ENCODE results near the gene CCDC97.

GRCh38 chr19:41320568-41320967 is 10.6 kb downstream of the CCDC97 start:
- TF ChIP-seq ESRRG (CRISPR knock-in tag; IDR thresholded peaks at IDR 0.05) = no peak
- TF ChIP-seq POU6F1 (CRISPR knock-in tag; IDR thresholded peaks at IDR 0.05; ENCODE audit: borderline replicate concordance, low read depth) = no peak
- no peak for TF ChIP-seq PATZ1 (CRISPR knock-in tag; IDR thresholded peaks at IDR 0.05; ENCODE audit: borderline replicate concordance)
- no peak for TF ChIP-seq ZNF565 (CRISPR knock-in tag; conservative IDR thresholded peaks at IDR 0.05; ENCODE audit: low read depth)
- TF ChIP-seq ZNF70 (CRISPR knock-in tag; IDR thresholded peaks at IDR 0.05) = no peak
- TF ChIP-seq ZFP3 (CRISPR knock-in tag; IDR thresholded peaks at IDR 0.05) = no peak
- no peak for TF ChIP-seq CREB5 (CRISPR knock-in tag; IDR thresholded peaks at IDR 0.05; ENCODE audit: low read depth)
- no peak for TF ChIP-seq RARB (CRISPR knock-in tag; IDR thresholded peaks at IDR 0.05)
- TF ChIP-seq ARNTL (CRISPR knock-in tag; IDR thresholded peaks at IDR 0.05; ENCODE audit: borderline replicate concordance, low read depth) = no peak
- TF ChIP-seq ZNF8 (CRISPR knock-in tag; IDR thresholded peaks at IDR 0.05) = no peak
- no peak for TF ChIP-seq CSRNP3 (CRISPR knock-in tag; IDR thresholded peaks at IDR 0.05)
- TF ChIP-seq GLIS3 (CRISPR knock-in tag; IDR thresholded peaks at IDR 0.05) = no peak

Data from SK-N-SH treated with all-trans-retinoic acid at 6 μM for 48 hours (cell line).